ENCODE results near the gene LPA. TPM values are rescaled to one million over a fixed set of nuclear protein-coding genes. Genes with fewer than 3 reads are reported as not detected.

Gene LPA
- total and polyA plus RNA-seq, 3 donors from 2014 or later: 0.28 to 7.2 (median 2.4) TPM

- Histone ChIP-seq H3K4me1 (no peaks in the 10 kb centered on the region), H3K9me3 (no peaks in the 10 kb centered on the region), H3K36me3 (ENCODE audit: low read depth, missing control alignments) (no peaks in the 10 kb centered on the region), H3K27ac (no peak overlapping the region), H3K4me3 (no peak overlapping the region), H3K27me3 (no peaks in the 10 kb centered on the region)
- no peak for DNase-seq
- 58 to 81% methylated on average over 1 of the region's 1 CpG for WGBS, 2 donors
- TF ChIP-seq POLR2A (IDR thresholded peaks at IDR 0.05) (no peak), CTCF (IDR thresholded peaks at IDR 0.05) (no peak)
- intact Hi-C loops (cut with DNase I; ENCODE audit: low total_unique reads): no loop called here
These were observed 158.1 kb downstream of the LPA start for GRCh38 chr6:160505970-160506369.

GRCh38 chr6:160500639-160501038, 163.4 kb downstream of the LPA start:
- Histone ChIP-seq H3K27ac (no peak overlapping the region), H3K36me3 (ENCODE audit: low read depth, missing control alignments) (no peaks in the 10 kb centered on the region), H3K27me3 (no peaks in the 10 kb centered on the region), H3K9me3 (no peaks in the 10 kb centered on the region), H3K4me1 (no peaks in the 10 kb centered on the region), H3K4me3 (no peak overlapping the region)
- no peak for DNase-seq
- TF ChIP-seq POLR2A (IDR thresholded peaks at IDR 0.05) (no peak), CTCF (IDR thresholded peaks at IDR 0.05) (no peak)
- 94 to 96% methylated on average over 4 of the region's 4 CpGs for WGBS, 2 donors
- intact Hi-C loops (cut with DNase I; ENCODE audit: low total_unique reads): no loop called here

- H3K27me3 ChIP-seq: no peaks in the 10 kb centered on the region
- WGBS, 2 donors: 88 to 95% methylated on average over 3 of the region's 3 CpGs
- DNase-seq: no peak
- intact Hi-C loops (cut with DNase I; ENCODE audit: low total_unique reads): no loop called here
- H3K4me3 ChIP-seq: no peak overlapping the region
- TF ChIP-seq CTCF (IDR thresholded peaks at IDR 0.05) (no peak), POLR2A (IDR thresholded peaks at IDR 0.05) (no peak)
- no peaks in the 10 kb centered on the region for H3K9me3 ChIP-seq
- no peaks in the 10 kb centered on the region for H3K4me1 ChIP-seq
- no peak overlapping the region for H3K27ac ChIP-seq
- no peaks in the 10 kb centered on the region for H3K36me3 ChIP-seq (ENCODE audit: low read depth, missing control alignments)
These were observed 169.5 kb downstream of the LPA start for GRCh38 chr6:160494576-160494975.

- Histone ChIP-seq H3K4me1 (no peaks in the 10 kb centered on the region), H3K27me3 (no peaks in the 10 kb centered on the region), H3K9me3 (no peaks in the 10 kb centered on the region), H3K36me3 (ENCODE audit: low read depth, missing control alignments) (no peaks in the 10 kb centered on the region), H3K27ac (no peak overlapping the region), H3K4me3 (no peak overlapping the region)
- no peak for DNase-seq
- WGBS, 2 donors: 96 to 97% methylated on average over 1 of the region's 1 CpG
- intact Hi-C loops (cut with DNase I; ENCODE audit: low total_unique reads): no loop called here
- TF ChIP-seq CTCF (IDR thresholded peaks at IDR 0.05): no peak
- TF ChIP-seq POLR2A (IDR thresholded peaks at IDR 0.05): no peak
These were observed 175.0 kb downstream of the LPA start for GRCh38 chr6:160489091-160489490.

- Histone ChIP-seq H3K4me3 (no peak overlapping the region), H3K36me3 (ENCODE audit: low read depth, missing control alignments) (no peaks in the 10 kb centered on the region), H3K27me3 (no peaks in the 10 kb centered on the region), H3K27ac (no peak overlapping the region), H3K4me1 (no peaks in the 10 kb centered on the region), H3K9me3 (no peaks in the 10 kb centered on the region)
- TF ChIP-seq CTCF (IDR thresholded peaks at IDR 0.05): no peak
- no peak for TF ChIP-seq POLR2A (IDR thresholded peaks at IDR 0.05)
- 91 to 94% methylated on average over 8 to 11 of the region's 11 CpGs for WGBS, 2 donors
- intact Hi-C loops (cut with DNase I; ENCODE audit: low total_unique reads): no loop called here
- no peak for DNase-seq
These were observed 177.0 kb downstream of the LPA start for GRCh38 chr6:160487116-160487515.

All from testis (tissue), 3 donors.